NCI-H146 treated with DMSO at 0.1 percent for 48 hours (cell line): Measurements from ENCODE around the gene SS18L1.
"Not testable (repeated sequence)": the region's sequence is repeated elsewhere in the genome, so short reads cannot be mapped to it uniquely, and the experiment has no call there.

Experiments
- DNase-seq: peaks from one replicate; lab custom pipeline; 2025; ENCODE audit not compliant: unreplicated experiment; lab: John Stamatoyannopoulos, UW

The SS18L1 gene

DNA sequence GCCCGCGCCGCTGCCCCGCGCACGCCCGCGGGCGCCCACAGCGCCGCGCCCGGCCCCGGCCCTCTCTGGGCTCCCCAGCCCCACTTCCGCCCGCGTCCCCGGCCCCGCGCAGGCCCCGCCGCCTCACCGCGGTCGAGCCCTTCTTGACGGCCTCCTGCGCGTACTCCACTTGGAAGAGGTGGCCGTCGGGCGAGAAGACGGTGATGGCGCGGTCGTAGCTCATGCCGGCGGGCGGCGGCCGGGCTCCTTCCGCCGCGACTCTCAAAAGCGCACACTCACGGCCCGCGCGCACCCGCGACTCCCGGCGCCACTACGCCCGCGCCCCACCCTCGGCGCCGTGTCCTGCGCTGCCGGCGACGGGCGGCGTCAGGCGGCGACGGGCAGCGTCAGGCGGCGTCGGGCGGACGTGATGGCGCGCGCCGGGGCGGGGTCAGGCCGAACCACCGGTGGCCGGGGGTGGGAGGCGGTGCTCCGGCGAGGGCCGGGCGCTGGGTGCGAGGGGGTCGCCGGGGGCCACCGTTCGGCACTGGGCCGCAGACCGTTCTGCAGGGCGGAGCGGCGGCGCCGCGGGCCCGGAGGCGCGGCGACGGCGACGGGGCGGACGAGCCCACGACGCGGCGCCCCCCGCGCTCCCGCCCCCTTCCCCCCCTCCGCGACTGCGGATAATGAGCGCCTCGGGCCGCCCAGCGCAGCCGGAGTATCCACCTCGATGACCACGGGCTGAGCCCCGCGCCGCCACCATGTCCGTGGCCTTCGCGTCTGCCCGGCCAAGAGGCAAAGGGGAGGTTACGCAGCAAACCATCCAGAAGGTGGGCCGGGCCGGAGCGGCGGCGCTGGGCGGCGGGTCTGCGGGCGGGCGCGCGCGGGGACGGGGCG, at the start of gene SS18L1, which contains the start of gene PSMA7:
Gene SS18L1, plus strand, starts transcription at position 689 of the 876 bp plus-strand sequence. Its CDS starts 52 bp downstream, at position 741.
Gene PSMA7, minus strand, starts transcription at position 314 of the 876 bp plus-strand sequence. Its CDS starts 91 bp downstream, at position 223.
- peak; percentile 64 for DNase-seq

DNA sequence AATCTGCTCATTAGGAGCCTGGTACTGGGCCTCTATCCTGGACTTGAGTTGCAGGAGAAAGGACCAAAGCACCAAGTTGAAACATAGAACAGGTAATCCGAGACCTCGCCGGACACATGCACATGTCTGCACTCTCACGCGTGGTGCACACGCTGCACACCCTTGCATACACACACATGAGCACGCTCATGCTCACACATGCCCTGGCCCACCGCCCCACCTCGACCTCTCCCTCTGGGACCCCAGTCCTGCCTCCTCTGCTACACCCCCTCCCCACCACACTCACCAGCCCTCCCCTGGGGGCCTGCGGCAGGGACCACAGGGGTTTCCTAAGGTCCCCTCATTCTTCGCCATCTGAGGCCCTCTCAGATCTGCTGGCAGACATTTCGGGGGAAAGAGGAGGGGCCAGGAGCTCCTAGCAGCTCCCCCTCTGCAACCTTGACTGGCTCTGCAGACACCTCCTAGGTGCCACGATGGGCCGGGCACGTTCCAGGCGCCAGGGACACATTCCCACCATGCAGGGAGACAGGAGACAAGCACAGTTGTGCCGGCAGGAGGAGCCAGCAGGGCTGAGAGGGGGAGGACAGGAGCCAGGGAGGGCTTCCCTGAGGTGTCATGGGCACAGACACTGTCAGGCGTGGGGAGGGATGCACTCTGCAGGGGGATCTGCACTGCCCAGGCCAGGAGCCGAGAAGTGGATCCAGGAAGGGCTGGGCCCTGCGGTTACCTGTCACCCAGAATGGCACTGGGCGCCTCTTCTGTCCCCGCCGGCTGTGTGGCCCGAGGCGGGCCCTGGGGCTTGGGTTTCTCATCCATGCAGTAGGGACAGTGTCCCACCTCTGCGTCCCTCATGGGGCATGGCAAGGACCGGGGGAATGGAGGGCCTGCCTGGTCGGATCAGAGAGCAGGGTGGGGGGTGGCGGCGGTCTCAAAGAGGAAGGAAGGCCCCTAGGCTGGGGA, 46.9 kb upstream of the SS18L1 start:
- no peak for DNase-seq

- no peak for DNase-seq
These were observed 45.6 kb upstream of the SS18L1 start for GRCh38 chr20:62097881-62098407.

- no peak for DNase-seq
These were observed 42.5 kb upstream of the SS18L1 start for GRCh38 chr20:62101078-62101477.

- DNase-seq = no peak
These were observed 39.9 kb upstream of the SS18L1 start for GRCh38 chr20:62103508-62104233.

DNA sequence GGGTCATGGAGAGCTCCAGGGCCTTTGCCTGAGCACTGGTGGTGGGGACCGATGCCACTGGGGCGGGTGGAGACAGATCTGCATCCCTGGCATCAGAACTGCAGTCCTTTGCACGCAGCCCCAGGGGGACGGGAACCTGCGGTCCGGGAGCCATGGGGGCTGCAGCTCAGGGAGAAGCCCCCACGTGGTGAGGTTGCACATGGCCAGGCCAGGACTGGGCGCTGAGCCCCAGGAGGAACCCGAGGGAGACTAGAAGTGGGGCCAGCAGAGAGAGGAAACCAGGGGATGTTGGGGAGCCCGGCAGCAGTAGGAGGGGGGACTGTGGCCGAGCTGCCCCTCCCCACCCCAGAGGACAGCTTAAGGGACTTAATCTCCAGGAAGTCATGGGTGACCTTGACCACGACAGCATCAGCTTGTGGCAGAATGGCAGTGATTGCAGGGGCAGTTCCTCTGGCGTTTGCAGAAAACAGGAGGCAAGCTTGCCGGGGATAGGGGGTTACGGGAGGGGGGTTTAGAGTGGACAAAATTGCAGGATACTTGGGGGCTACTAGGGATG, 39.3 kb upstream of the SS18L1 start:
- no peak for DNase-seq

GRCh38 chr20:62104791-62105345, 38.7 kb upstream of the SS18L1 start:
- no peak for DNase-seq

GRCh38 chr20:62105592-62105991, 38.0 kb upstream of the SS18L1 start:
- DNase-seq = no peak

GRCh38 chr20:62111148-62111547, 32.4 kb upstream of the SS18L1 start:
- no peak for DNase-seq

- no peak for DNase-seq
These were observed 31.2 kb upstream of the SS18L1 start for GRCh38 chr20:62112368-62112767.

DNA sequence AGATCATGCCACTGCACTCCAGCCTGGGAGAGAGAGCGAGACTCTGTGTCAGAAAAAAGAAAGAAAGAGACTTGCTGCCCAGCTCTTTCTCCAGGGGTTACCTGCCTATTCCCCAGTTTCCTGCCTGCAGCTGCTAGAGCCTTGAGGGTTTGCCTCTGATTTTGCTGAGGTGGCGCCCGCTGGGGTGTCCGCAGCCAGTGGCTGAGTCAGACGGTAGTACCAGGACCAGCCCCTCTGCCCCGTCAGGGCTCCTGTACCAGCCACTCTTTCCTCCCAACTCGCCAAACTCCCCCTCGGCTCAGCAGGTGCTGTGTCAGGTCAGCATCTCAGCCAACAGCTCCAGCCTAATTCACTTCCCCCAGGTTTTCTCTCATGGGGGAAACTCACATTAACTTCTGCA, 28.7 kb upstream of the SS18L1 start:
- no peak for DNase-seq

DNA sequence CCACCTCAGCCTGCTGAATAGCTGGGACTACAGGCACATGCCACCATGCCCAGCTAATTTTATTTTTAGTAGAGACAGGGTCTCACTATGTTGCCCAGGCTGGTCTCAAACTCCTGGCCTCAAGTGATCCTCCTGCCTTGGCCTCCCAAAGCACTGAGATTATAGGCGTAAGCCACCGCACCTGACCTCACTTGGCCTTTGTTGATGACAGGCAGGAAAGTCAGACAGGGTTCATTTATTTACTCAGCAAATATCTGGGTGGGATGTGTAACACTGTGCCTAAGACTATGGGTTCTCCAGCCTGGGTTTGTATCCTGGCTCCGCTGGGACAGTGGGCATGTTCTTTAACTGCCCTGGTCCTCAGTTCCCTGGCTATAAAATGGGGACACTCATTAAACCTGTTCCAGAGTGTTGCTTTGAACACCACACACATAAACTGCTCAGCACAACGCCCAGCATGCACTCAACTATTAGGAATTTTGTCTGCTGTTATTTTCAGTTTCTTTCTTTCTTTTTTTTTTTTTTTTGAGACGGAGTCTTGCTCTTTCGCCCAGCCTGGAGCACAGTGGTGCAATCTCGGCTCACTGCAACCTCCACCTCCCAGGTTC, 27.7 kb upstream of the SS18L1 start:
- DNase-seq = not testable (repeated sequence)

DNA sequence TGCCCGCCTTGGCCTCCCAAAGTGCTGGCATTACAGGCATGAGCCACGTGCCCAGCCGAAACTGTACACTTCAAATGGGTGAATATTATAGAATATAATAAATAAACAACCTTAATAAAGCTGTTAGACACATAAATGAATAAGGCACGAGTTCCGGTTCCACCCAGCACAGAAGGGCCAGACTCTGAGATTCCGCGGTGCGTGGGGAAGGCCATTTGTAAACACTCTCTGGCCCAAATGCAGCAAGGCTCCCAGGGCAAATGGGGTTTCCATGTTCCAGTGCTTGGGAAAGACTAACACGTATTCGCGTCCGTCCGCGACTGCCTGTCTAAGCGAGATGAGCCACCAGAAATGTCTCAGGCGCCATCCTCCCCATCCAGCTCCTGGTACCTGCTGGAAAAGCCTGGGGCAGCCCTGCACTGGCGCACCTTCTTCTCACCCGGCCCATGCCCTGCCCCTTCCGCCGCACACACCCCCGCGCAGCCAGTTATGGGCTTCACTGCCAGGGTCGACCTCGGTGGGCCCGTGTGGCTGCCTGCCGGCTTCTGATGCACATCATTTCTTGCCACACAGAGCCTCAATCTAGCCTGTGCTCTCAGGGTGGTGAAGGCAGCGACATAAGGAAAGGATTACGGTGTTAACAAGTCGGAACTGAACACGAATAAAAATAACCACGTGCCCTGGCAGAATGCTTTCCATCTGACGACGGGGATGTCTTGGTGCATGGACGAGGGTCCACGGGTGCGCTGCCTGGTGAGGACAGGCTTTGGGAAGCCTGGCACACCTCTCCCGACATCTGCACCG, 26.8 kb upstream of the SS18L1 start:
- DNase-seq = no peak

- DNase-seq = peak; percentile 59
These were observed 26.3 kb upstream of the SS18L1 start for GRCh38 chr20:62117362-62117646.

DNA sequence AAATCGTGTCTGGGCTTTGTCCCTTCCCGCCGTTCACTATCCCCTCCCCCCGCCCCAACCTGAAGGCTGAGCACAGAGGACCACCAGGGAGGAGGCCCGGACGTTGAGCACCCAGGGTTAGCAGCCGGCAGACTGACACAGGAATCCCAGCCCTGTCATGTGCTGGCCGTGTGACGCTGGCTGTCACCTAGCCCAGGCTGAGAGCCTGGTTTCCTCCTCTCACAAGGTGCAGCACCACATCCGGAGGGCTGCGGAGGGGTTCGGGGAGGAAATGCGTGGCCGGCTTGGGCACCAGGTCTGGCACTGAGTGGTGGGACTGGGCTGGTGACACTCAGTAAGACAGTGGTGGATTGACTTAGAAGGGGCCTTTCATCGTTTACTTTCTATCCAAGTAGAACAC, 25.9 kb upstream of the SS18L1 start:
- DNase-seq = no peak

DNA sequence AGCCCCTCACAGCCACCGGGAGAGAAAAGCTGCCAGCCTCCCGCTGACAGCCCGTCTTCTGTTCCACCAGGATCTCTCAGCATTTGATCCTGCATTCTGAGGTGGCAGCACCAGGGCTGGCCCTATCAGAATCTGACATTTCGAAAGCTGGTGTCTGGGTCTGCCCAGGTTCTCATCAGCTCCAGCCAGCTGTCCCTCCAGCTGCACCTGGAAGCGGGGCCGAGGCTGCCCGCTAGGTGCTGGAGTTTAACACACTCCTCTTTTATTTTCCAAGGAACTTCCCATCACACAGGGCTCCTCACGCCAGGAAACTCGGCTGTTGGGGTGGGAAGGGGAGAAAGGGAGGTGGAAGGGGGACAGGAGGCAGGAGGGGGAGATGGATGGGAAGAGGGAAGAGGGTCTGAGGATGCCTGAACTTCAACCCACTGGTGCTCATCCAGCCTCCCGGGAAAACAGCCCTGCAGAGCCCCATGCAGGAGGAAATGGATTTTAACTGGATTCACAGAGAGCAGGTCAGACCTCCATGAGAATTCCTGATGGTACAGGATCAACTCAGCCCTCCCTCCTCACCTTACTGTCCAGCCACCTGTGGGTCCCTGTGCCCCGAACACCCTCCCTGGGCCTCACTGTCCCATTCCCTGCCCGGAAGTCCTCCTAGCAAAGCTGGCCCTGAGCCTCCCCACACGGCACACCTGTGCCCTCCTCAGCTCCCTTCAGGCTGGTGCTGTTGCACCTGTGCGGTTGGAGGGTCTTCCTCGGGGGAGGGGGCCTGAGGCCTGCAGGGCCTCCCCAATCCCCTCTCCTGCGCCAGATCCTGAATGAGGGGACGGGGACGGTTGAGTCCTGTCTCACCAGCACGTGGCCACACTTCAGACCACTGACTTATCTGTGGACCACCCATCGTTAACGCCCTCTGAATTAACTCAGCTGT, 25.2 kb upstream of the SS18L1 start:
- DNase-seq = no peak

- DNase-seq = no peak
These were observed 24.5 kb upstream of the SS18L1 start for GRCh38 chr20:62119115-62119514.
